RWPE1 (cell line): ENCODE measurements around the gene ERGIC1.
A peak's percentile ranks its signal among the peaks of the same experiment; 100 is the strongest.

ENCODE experiments used
- CTCF ChIA-PET: fragments of 350-600 bp; sonication (Branson Sonifier 250); formaldehyde crosslinking; extraction: SDS; loops from one replicate; lab custom pipeline; 2021; lab: Yijun Ruan, JAX
- POLR2A ChIA-PET: fragments of 400-600 bp; formaldehyde crosslinking; extraction: SDS; loops from one replicate; lab custom pipeline; 2020; ENCODE audit warnings: antibody characterized with exemption; ENCODE audit not compliant: low non-redundant PET; lab: Yijun Ruan, JAX
- DNase-seq: peaks from one replicate; pipeline ENCODE4 v3.0.0; 2012; ENCODE audit warnings: low spot score
- H3K27ac ChIP-seq: fragments of 450-650 bp; 2 replicates; pipeline ENCODE4 v1.5.1; 2017
- CTCF ChIP-seq: fragments of 450-650 bp; conservative IDR thresholded peaks from 2 replicates; pipeline ENCODE4 v1.5.1; 2017; ENCODE audit warnings: low read depth, mild to moderate bottlenecking

The ERGIC1 gene

GRCh38 chr5:172837640-172838039 lies 3.6 kb downstream of the ERGIC1 start:
- ChIA-PET POLR2A (no interaction called here), CTCF (interaction anchor here (0.6 kb wide), 1 partner anchor 34 kb away, joined by 3 read pairs; no protein-coding TSS in a partner anchor)
- DNase-seq, result no peak
- no peak for TF ChIP-seq CTCF
- peak overlapping the region; percentile 53 for H3K27ac ChIP-seq

GRCh38 chr5:172838151-172838875 lies 4.3 kb downstream of the ERGIC1 start:
- CTCF ChIA-PET, result no interaction called here
- peak overlapping the region; percentile 53 for H3K27ac ChIP-seq
- no peak for TF ChIP-seq CTCF
- DNase-seq, result no peak
- POLR2A ChIA-PET, result no interaction called here

- no peak for TF ChIP-seq CTCF
- ChIA-PET CTCF (interaction anchor here (0.7 to 0.8 kb wide), 2 partner anchors 9 to 127 kb away, joined by 3 to 4 read pairs; no protein-coding TSS in a partner anchor), POLR2A (interaction anchor here (0.6 kb wide), 1 partner anchor 24 kb away, joined by 10 read pairs; no protein-coding TSS in a partner anchor)
- H3K27ac ChIP-seq, result peak overlapping the region; percentile 53
- no peak for DNase-seq
Observed at GRCh38 chr5:172839669-172840431, 5.8 kb downstream of the ERGIC1 start.

GRCh38 chr5:172840432-172841154 lies 6.5 kb downstream of the ERGIC1 start:
- ChIA-PET CTCF (interaction anchor here (0.6 to 1.2 kb wide), 3 partner anchors 8 to 171 kb away, joined by 3 to 4 read pairs (median 3); partner anchors contain the start of gene DUSP1), POLR2A (no interaction called here)
- no peak for TF ChIP-seq CTCF
- peak overlapping the region; percentile 53 for H3K27ac ChIP-seq
- DNase-seq, result no peak

- POLR2A ChIA-PET, result no interaction called here
- DNase-seq, result no peak
- CTCF ChIA-PET, result interaction anchor here (0.6 to 1.2 kb wide), 2 partner anchors 70 to 171 kb away, joined by 3 read pairs; partner anchors contain the start of gene DUSP1
- TF ChIP-seq CTCF, result no peak
- peak overlapping the region; percentile 53 for H3K27ac ChIP-seq
Observed at GRCh38 chr5:172841256-172841655, 7.2 kb downstream of the ERGIC1 start.
